Stimulated activated CD4-positive, alpha-beta T cell treated with anti-CD3 and anti-CD28 coated beads, Interleukin-1b, Interleukin-23, amount 100 ng/mL, for 24 hours (primary cell): ENCODE results near the gene NHLRC4.

Experiments
- DNase-seq, 4 experiments: peaks; one replicate each; pipeline ENCODE4 v3.0.0-alpha.2; 2020; ENCODE audit warnings: low read depth in 4 of 4, low spot score in 1 of 4

NHLRC4 gene

GRCh38 chr16:565419-566330 is 1.1 kb upstream of the NHLRC4 start:
- DNase-seq = no peak

DNA sequence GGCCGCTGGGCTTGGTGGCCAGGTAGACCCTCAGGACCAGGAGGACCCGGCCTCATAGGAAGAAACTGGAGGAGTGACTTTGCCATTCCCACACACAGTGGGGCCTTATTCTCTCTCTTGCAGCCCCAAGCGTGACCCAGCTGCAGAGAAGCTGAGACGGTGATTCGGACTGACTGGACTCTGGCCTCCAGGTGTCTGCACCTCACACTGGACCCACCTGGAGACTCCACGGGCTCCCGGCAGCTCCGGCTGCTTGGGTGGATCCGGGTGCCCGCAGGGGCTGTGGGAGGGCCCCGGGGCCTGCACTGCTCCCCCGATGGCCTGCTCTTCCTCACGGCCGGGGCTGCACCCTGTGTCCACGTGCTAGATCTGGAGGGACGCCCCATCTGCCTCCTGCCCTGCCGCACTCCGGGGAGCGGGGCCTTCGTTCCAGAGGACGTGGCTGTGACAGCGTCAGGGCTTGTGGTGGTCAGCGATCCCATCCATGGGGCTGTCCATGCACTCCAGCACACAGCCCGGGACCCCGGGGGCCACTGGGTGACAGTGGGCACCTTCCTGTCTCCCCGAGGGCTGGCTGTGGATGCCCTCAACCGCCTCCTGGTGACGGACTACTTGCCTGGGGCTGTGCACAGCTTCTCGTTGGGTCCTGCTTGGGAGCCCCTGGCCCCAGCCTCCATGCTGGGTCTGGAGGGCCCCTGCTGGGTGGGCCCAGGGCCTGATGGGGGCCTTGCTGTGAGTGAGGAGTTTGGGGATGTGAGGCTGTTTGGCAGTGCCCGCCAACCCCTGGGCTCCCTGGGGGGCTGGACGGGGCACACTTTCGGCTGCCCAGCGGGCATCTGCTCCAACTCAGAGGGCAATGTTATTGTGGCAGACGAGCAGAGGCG is 810 bp downstream of the NHLRC4 start:
- DNase-seq = no peak

GRCh38 chr16:568401-569258 is 1.8 kb downstream of the NHLRC4 start:
- no peak for DNase-seq

- DNase-seq = peak; percentile 32 to 61 (median 49)
Measured at GRCh38 chr16:569445-570254, 2.8 kb downstream of the NHLRC4 start, which contains the start of gene PIGQ. Gene PIGQ, plus strand, starts transcription at chr16:569968. Its CDS starts 4,107 bp downstream, at chr16:574075.

GRCh38 chr16:572865-573650 is 6.3 kb downstream of the NHLRC4 start:
- DNase-seq = no peak

GRCh38 chr16:574021-574760 is 7.4 kb downstream of the NHLRC4 start:
- DNase-seq = no peak

DNA sequence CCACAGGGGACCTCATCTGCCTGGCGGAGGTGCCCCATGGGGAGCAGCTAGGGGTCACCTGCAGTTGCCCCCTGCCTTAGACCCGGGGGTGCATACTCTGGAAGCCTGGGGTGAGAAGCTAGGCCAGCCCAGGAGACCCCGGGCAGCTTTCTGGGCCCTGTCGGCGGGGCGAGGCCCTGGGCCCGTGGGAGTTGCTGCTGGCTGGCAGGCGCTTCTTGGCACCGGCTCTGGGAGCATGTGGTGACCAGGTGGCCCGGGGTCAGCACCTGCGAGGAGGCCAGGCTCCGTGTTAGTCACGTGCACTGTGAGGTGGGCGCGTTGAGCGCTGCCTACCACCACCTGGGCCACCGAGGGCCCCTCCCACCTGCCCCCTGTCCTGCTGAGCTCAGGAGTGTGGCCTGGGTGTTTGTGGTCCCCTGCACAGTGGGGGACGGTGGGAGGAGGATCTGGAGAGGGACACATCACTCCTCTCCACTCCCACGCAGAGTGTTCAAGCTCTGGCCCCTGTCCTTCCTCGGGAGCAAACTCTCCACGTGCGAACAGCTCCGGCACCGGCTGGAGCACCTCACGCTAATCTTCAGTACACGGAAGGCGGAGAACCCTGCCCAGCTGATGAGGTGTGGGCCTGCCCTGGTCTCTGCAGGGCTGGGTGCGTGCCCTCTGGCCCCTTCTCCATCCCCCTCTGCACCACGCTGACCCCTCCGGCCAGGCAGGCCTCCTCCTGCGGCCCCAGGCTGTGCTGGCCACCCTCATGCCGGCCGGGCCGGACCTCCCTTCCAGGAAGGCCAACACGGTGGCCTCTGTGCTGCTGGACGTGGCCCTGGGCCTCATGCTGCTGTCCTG is 8.8 kb downstream of the NHLRC4 start:
- no peak for DNase-seq

- DNase-seq = no peak
Measured at GRCh38 chr16:576197-576822, 9.5 kb downstream of the NHLRC4 start.

DNA sequence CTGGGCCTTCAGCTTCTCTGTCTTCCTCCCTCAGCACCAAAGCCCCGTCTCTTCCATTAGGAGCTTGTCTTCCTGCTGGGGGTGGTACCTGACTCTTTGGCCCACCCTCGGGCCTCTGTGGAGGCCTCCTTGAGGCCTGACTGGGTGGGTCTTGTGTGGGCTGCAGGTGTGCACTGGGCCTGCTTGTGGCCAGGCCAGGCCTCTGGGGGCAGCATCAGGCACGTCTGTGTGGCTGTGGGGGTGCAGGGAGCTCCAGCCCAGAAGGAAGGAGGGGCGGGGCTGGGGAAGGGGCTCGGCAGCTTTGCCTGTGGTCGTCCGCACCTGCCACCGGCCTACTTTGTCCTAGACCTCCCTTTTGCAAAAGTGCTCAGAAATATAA is 10.0 kb downstream of the NHLRC4 start:
- DNase-seq = no peak

- no peak for DNase-seq
Measured at GRCh38 chr16:577796-578195, 11.0 kb downstream of the NHLRC4 start.

GRCh38 chr16:578232-578869 is 11.5 kb downstream of the NHLRC4 start:
- DNase-seq = no peak

- DNase-seq = peak; percentile 32 to 56 (median 34)
Measured at GRCh38 chr16:578870-579405, 12.1 kb downstream of the NHLRC4 start.

- DNase-seq = no peak
Measured at GRCh38 chr16:580141-580945, 13.5 kb downstream of the NHLRC4 start.

DNA sequence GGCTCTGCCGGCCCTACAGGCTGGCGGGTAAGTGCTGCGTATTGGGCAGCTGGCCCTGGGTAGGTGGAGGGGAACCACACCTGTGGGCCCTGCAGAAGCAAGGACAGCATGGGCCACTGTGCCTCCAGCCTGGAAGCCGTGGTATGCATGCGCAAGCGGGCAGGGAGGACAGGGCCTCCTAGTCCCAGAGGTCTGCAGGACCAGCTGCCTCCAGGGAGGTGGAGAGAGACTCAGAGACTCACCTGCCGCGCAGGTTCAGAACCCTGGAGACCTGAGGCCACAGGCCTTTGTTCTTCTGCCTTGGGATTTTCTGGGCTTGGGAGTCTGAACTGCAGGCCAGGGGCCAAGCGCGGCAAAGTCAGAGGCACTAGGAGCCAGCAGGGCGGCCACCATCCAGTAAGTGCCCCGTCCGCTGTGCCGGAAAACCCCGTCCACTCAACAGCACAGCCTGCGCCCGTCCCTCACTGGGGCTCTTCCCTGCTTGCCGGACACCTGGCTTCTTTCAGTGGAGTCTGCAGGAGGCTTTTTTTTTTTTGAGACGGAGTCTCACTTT is 14.2 kb downstream of the NHLRC4 start:
- no peak for DNase-seq

DNA sequence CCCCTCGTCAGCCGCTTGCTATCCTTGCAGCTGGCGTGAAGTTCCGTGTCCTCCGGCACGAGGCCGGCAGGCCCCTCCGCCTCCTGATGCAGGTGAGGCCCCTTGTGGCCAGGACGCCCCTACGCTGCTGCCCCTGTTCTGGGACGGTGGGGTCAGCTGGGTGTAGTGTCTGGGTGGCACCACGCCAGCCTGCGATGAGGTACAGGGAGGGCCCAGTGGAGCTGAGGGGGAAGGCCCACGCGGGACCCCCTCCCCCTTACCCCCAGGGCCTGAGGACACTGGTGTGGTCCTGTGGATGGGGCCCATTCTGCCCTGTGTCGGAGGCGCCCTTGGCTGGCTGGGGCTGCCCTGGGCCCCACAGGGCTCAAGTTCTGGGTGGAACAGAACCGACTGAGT is 15.4 kb downstream of the NHLRC4 start:
- no peak for DNase-seq
